Activated T-cell treated with anti-CD3 and anti-CD28 coated beads, Interleukin-2, amount 50 U/mL, for 1 hour (primary cell): Measurements from ENCODE around the gene TBC1D5.

Experiments used
- DNase-seq: peaks from one replicate; pipeline ENCODE4 v3.0.0-alpha.2; 2020

Gene TBC1D5

GRCh38 chr3:17195856-17196604 is 546.4 kb downstream of the TBC1D5 start:
- DNase-seq: no peak

GRCh38 chr3:17195192-17195611 is 547.2 kb downstream of the TBC1D5 start:
- no peak for DNase-seq

GRCh38 chr3:17194116-17194515 is 548.3 kb downstream of the TBC1D5 start:
- DNase-seq: no peak

- no peak for DNase-seq
Measured at GRCh38 chr3:17192995-17193394, 549.4 kb downstream of the TBC1D5 start.

GRCh38 chr3:17190353-17191078 is 551.9 kb downstream of the TBC1D5 start:
- DNase-seq: no peak

GRCh38 chr3:17188378-17188777 is 554.1 kb downstream of the TBC1D5 start:
- no peak for DNase-seq

- DNase-seq: no peak
Measured at GRCh38 chr3:17187589-17188184, 554.7 kb downstream of the TBC1D5 start.

GRCh38 chr3:17183951-17184550 is 558.4 kb downstream of the TBC1D5 start:
- DNase-seq: no peak

GRCh38 chr3:17182166-17182565 is 560.3 kb downstream of the TBC1D5 start:
- no peak for DNase-seq

- no peak for DNase-seq
Measured at GRCh38 chr3:17181413-17181907, 561.0 kb downstream of the TBC1D5 start.

GRCh38 chr3:17179381-17180205 is 562.8 kb downstream of the TBC1D5 start:
- DNase-seq: no peak

GRCh38 chr3:17176757-17177156 is 565.7 kb downstream of the TBC1D5 start:
- no peak for DNase-seq

GRCh38 chr3:17175187-17175807 is 567.1 kb downstream of the TBC1D5 start:
- DNase-seq: no peak

- DNase-seq: no peak
Measured at GRCh38 chr3:17166369-17166768, 576.1 kb downstream of the TBC1D5 start.

- no peak for DNase-seq
Measured at GRCh38 chr3:17162116-17162515, 580.3 kb downstream of the TBC1D5 start.

- no peak for DNase-seq
Measured at GRCh38 chr3:17160597-17160996, 581.8 kb downstream of the TBC1D5 start.

- DNase-seq: no peak
Measured at GRCh38 chr3:17158941-17159682, 583.3 kb downstream of the TBC1D5 start.

- DNase-seq: no peak
Measured at GRCh38 chr3:17157713-17158112, 584.7 kb downstream of the TBC1D5 start.

GRCh38 chr3:17156864-17157263 is 585.6 kb downstream of the TBC1D5 start:
- no peak for DNase-seq

GRCh38 chr3:17155951-17156350 is 586.5 kb downstream of the TBC1D5 start:
- no peak for DNase-seq

GRCh38 chr3:17154941-17155340 is 587.5 kb downstream of the TBC1D5 start:
- no peak for DNase-seq
